Measurements from ENCODE around the gene KNCN. TPM values are rescaled to one million over a fixed set of nuclear protein-coding genes. Genes with fewer than 3 reads are reported as not detected.

Gene KNCN
- total and polyA plus RNA-seq, 7 experiments from 2014 or later, result not detected

GRCh38 chr1:46554236-46554596 lies 2.8 kb upstream of the KNCN start:
- ATAC-seq, result no peak
- Histone ChIP-seq H3K4me3 (ENCODE audit: low read length) (no peak overlapping the region), H3K27me3 (ENCODE audit: control insufficient read depth in 2 of 2, insufficient read depth in 2 of 2, low read length in 2 of 2) (no peaks in the 10 kb centered on the region), H3K9me3 (ENCODE audit: control insufficient read depth in 2 of 3, low read length in 3 of 3) (no peaks in the 10 kb centered on the region), H3K27ac (ENCODE audit: low read depth, low read length) (no peak overlapping the region), H3K36me3 (ENCODE audit: control insufficient read depth in 2 of 3, insufficient read depth in 3 of 3, low read length in 3 of 3) (peaks cover 0 to 14% (median 0%) of the 10 kb centered on the region in 3 experiments), H3K4me1 (ENCODE audit: control insufficient read depth in 2 of 2, insufficient read depth in 2 of 2, low read length in 2 of 2) (peaks cover 0 to 10% of the 10 kb centered on the region in 2 donors)
- Mint-ChIP-seq H3K4me1 (peaks cover 0 to 18% (median 7%) of the 10 kb centered on the region in 7 donors), H3K27ac (no peak overlapping the region), H3K9me3 (peaks cover 0 to 3% (median 0%) of the 10 kb centered on the region in 11 donors), H3K27me3 (peaks cover 0 to 5% (median 0%) of the 10 kb centered on the region in 5 donors), H3K36me3 (peaks cover 0 to 10% (median 0%) of the 10 kb centered on the region in 5 donors), H3K4me3 (no peak overlapping the region)
- no peak for DNase-seq
- POLR2A ChIA-PET, result no interaction called here
- intact Hi-C loops (cut with micrococcal nuclease), result no loop called here
- CTCF ChIA-PET, result no interaction called here

DNA sequence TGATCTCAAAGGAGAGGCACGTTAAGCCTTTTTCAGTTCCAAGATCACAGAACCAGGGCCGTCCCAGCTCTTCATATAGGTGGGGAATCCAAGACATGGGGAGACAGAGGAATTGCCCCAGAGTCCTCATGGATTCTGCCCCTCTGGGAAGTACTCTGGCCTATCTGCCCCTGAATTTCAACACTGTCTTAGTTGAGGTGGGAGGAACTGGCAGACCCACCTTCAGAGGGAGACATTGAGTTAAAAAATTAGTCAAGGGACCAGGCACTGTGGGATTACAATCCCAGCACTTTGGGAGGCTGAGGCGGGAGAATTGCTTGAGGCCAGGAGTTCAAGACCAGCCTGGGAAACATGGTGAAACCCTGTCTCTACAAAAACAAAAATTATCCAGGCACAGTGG lies 2.1 kb upstream of the KNCN start:
- peaks cover 0 to 19% (median 8%) of the 10 kb centered on the region in 7 donors for H3K4me1 Mint-ChIP-seq
- no peaks in the 10 kb centered on the region for H3K27me3 ChIP-seq (ENCODE audit: control insufficient read depth in 2 of 2, insufficient read depth in 2 of 2, low read length in 2 of 2)
- no peak overlapping the region for H3K4me3 ChIP-seq (ENCODE audit: low read length)
- no peak for ATAC-seq
- H3K4me3 Mint-ChIP-seq, result no peak overlapping the region
- H3K4me1 ChIP-seq (ENCODE audit: control insufficient read depth in 2 of 2, insufficient read depth in 2 of 2, low read length in 2 of 2), result peaks cover 0 to 12% of the 10 kb centered on the region in 2 donors
- peaks cover 0 to 3% (median 0%) of the 10 kb centered on the region in 11 donors for H3K9me3 Mint-ChIP-seq
- DNase-seq, result no peak
- intact Hi-C loops (cut with micrococcal nuclease), result no loop called here
- H3K27ac Mint-ChIP-seq, result no peak overlapping the region
- ChIA-PET POLR2A (no interaction called here), CTCF (no interaction called here)
- peaks cover 0 to 7% (median 0%) of the 10 kb centered on the region in 3 experiments for H3K36me3 ChIP-seq (ENCODE audit: control insufficient read depth in 2 of 3, insufficient read depth in 3 of 3, low read length in 3 of 3)
- H3K36me3 Mint-ChIP-seq, result peaks cover 0 to 5% (median 0%) of the 10 kb centered on the region in 5 donors
- H3K27ac ChIP-seq (ENCODE audit: low read depth, low read length), result no peak overlapping the region
- H3K9me3 ChIP-seq (ENCODE audit: control insufficient read depth in 2 of 3, low read length in 3 of 3), result no peaks in the 10 kb centered on the region
- H3K27me3 Mint-ChIP-seq, result peaks cover 0 to 5% (median 0%) of the 10 kb centered on the region in 5 donors

- intact Hi-C loops (cut with micrococcal nuclease), result no loop called here
- no peak overlapping the region for H3K4me3 ChIP-seq (ENCODE audit: low read length)
- Mint-ChIP-seq H3K4me3 (no peak overlapping the region), H3K9me3 (peaks cover 0 to 3% (median 0%) of the 10 kb centered on the region in 11 donors), H3K27ac (no peak overlapping the region), H3K4me1 (peaks cover 0 to 23% (median 8%) of the 10 kb centered on the region in 7 donors), H3K27me3 (peaks cover 0 to 9% (median 4%) of the 10 kb centered on the region in 5 donors), H3K36me3 (peaks cover 0 to 3% (median 0%) of the 10 kb centered on the region in 5 donors)
- H3K27me3 ChIP-seq (ENCODE audit: control insufficient read depth in 2 of 2, insufficient read depth in 2 of 2, low read length in 2 of 2), result no peaks in the 10 kb centered on the region
- CTCF ChIA-PET, result no interaction called here
- no peak for ATAC-seq
- H3K9me3 ChIP-seq (ENCODE audit: control insufficient read depth in 2 of 3, low read length in 3 of 3), result no peaks in the 10 kb centered on the region
- POLR2A ChIA-PET, result no interaction called here
- peaks cover 0 to 12% of the 10 kb centered on the region in 2 donors for H3K4me1 ChIP-seq (ENCODE audit: control insufficient read depth in 2 of 2, insufficient read depth in 2 of 2, low read length in 2 of 2)
- no peak overlapping the region for H3K27ac ChIP-seq (ENCODE audit: low read depth, low read length)
- DNase-seq, result no peak
- no peaks in the 10 kb centered on the region for H3K36me3 ChIP-seq (ENCODE audit: control insufficient read depth in 2 of 3, insufficient read depth in 3 of 3, low read length in 3 of 3)
Measured at GRCh38 chr1:46552357-46553237, 1.1 kb upstream of the KNCN start.

GRCh38 chr1:46550751-46551231 lies 656 bp downstream of the KNCN start:
- H3K36me3 Mint-ChIP-seq, result peaks cover 0 to 3% (median 0%) of the 10 kb centered on the region in 5 donors
- ATAC-seq (no peak), DNase-seq (no peak)
- ChIA-PET CTCF (no interaction called here), POLR2A (no interaction called here)
- peaks cover 0 to 20% (median 8%) of the 10 kb centered on the region in 7 donors for H3K4me1 Mint-ChIP-seq
- no peak overlapping the region for H3K4me3 Mint-ChIP-seq
- H3K27ac ChIP-seq (ENCODE audit: low read depth, low read length), result no peak overlapping the region
- peaks cover 0 to 12% of the 10 kb centered on the region in 2 donors for H3K4me1 ChIP-seq (ENCODE audit: control insufficient read depth in 2 of 2, insufficient read depth in 2 of 2, low read length in 2 of 2)
- H3K27me3 Mint-ChIP-seq, result peaks cover 11 to 25% (median 15%) of the 10 kb centered on the region in 5 donors
- no peak overlapping the region for H3K27ac Mint-ChIP-seq
- H3K36me3 ChIP-seq (ENCODE audit: control insufficient read depth in 2 of 3, insufficient read depth in 3 of 3, low read length in 3 of 3), result no peaks in the 10 kb centered on the region
- H3K9me3 ChIP-seq (ENCODE audit: control insufficient read depth in 2 of 3, low read length in 3 of 3), result no peaks in the 10 kb centered on the region
- no peaks in the 10 kb centered on the region for H3K27me3 ChIP-seq (ENCODE audit: control insufficient read depth in 2 of 2, insufficient read depth in 2 of 2, low read length in 2 of 2)
- no peak overlapping the region for H3K4me3 ChIP-seq (ENCODE audit: low read length)
- H3K9me3 Mint-ChIP-seq, result peaks cover 0 to 3% (median 0%) of the 10 kb centered on the region in 11 donors
- intact Hi-C loops (cut with micrococcal nuclease), result no loop called here

GRCh38 chr1:46549697-46550681 lies 1.5 kb downstream of the KNCN start:
- Histone ChIP-seq H3K27me3 (ENCODE audit: control insufficient read depth in 2 of 2, insufficient read depth in 2 of 2, low read length in 2 of 2) (peaks cover 4 to 5% of the 10 kb centered on the region in 2 donors), H3K27ac (ENCODE audit: low read depth, low read length) (no peak overlapping the region), H3K4me3 (ENCODE audit: low read length) (no peak overlapping the region), H3K9me3 (ENCODE audit: control insufficient read depth in 2 of 3, low read length in 3 of 3) (no peaks in the 10 kb centered on the region), H3K4me1 (ENCODE audit: control insufficient read depth in 2 of 2, insufficient read depth in 2 of 2, low read length in 2 of 2) (peaks cover 0 to 12% of the 10 kb centered on the region in 2 donors), H3K36me3 (ENCODE audit: control insufficient read depth in 2 of 3, insufficient read depth in 3 of 3, low read length in 3 of 3) (no peaks in the 10 kb centered on the region)
- peak in 3 of 9 donors; percentile 18 to 34 (median 31) for DNase-seq
- intact Hi-C loops (cut with micrococcal nuclease), result no loop called here
- Mint-ChIP-seq H3K36me3 (peaks cover 0 to 3% (median 0%) of the 10 kb centered on the region in 5 donors), H3K4me1 (peaks cover 0 to 20% (median 8%) of the 10 kb centered on the region in 7 donors), H3K9me3 (peaks cover 0 to 3% (median 0%) of the 10 kb centered on the region in 11 donors), H3K27me3 (peaks cover 19 to 33% (median 23%) of the 10 kb centered on the region in 5 donors), H3K27ac (peak overlapping the region in 6 of 9 donors; percentile 1 to 74 (median 43)), H3K4me3 (no peak overlapping the region)
- ATAC-seq, result peak; percentile 89
- ChIA-PET CTCF (interaction anchor here (0.7 kb wide), 1 partner anchor 17 kb away, joined by 3 read pairs; no protein-coding TSS in a partner anchor), POLR2A (no interaction called here)
